ENCODE results near the gene HS3ST4.
"Not testable (repeated sequence)": the region's sequence is repeated elsewhere in the genome, so short reads cannot be mapped to it uniquely, and the experiment has no call there.

HS3ST4 gene

DNA sequence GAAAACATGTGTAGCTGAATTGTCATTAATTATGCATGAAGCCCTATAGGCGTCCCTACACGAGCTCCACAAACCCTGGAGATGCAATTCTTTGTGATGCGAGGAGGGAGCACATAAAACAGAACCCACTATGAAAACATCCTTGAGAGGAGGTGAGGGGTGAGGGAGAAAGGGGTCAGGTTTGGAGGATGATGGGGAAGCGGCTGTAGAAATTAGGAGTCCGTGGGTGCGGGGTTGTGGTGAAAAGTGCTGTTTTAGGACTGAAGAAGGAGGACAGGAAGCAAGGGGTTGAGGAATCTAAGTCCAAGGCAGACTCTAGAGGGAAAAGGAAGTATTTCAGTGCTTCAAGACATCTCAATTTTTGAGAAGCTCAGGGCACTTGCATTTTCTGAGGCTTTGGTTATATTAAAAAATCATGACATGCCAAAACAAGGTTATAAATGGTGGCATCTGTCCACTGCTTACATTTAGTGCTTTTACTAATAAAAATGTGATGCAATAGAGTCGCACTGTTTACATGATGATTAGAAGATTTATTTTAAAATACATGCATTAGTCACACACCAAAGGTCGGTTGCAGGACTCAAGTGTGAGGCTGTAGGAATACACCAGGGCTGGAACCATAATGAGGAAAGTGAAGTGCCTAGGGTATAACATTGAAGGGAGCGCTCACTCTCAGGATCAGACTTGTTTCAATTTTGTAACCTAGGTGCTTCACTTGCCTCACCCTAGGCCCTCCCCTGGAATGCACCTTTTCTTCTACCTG lies 379.5 kb downstream of the HS3ST4 start:
- Histone ChIP-seq H3K4me3 (ENCODE audit: low read depth, low read length) (no peak overlapping the region), H3K9ac (no peak overlapping the region), H3K4me2 (ENCODE audit: low read length) (no peak overlapping the region), H3K36me3 (ENCODE audit: control insufficient read depth, insufficient read depth, low read length) (no peaks in the 10 kb centered on the region), H3K27me3 (ENCODE audit: control insufficient read depth, insufficient read depth, low read length) (no peaks in the 10 kb centered on the region), H2AFZ (no peak overlapping the region), H3K4me1 (peaks cover 4% of the 10 kb centered on the region), H3K27ac (no peak overlapping the region), H3K79me2 (no peaks in the 10 kb centered on the region), H3K9me3 (ENCODE audit: control insufficient read depth, low read length) (no peaks in the 10 kb centered on the region)
- TF ChIP-seq, protein P1, sequence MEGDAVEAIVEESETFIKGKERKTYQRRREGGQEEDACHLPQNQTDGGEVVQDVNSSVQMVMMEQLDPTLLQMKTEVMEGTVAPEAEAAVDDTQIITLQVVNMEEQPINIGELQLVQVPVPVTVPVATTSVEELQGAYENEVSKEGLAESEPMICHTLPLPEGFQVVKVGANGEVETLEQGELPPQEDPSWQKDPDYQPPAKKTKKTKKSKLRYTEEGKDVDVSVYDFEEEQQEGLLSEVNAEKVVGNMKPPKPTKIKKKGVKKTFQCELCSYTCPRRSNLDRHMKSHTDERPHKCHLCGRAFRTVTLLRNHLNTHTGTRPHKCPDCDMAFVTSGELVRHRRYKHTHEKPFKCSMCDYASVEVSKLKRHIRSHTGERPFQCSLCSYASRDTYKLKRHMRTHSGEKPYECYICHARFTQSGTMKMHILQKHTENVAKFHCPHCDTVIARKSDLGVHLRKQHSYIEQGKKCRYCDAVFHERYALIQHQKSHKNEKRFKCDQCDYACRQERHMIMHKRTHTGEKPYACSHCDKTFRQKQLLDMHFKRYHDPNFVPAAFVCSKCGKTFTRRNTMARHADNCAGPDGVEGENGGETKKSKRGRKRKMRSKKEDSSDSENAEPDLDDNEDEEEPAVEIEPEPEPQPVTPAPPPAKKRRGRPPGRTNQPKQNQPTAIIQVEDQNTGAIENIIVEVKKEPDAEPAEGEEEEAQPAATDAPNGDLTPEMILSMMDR (IDR thresholded peaks at IDR 0.05) = no peak

DNA sequence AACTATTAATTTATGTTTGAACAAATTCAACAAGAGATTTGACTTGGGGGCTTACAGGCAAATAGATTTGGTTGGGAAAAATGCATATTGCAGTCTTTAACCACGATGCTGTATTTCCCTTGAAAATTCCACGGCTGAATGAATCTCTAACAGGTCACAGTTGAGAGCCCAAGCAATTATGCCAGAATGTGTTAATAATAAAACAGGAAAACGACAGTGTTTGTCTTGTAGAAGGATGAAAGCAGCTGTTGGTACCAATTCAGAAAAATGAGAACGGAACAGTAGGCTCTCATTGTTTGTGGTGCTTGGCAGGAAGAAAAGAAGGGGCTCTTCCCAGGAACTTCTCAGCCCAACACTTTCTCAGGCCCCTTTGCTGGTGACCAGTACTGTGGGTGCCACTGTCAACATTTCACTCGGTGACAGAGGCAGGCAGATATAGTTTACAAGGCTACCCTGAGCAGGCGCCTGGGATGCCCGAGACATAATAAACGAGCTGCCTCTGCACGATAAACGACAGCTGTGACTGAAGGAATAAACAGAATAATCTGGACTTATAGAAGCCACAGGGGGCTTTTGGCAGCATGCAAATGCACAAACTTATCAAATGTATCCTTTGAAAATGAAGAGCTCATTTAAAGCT lies 387.1 kb downstream of the HS3ST4 start:
- no peaks in the 10 kb centered on the region for H3K4me1 ChIP-seq
- no peak overlapping the region for H3K9ac ChIP-seq
- peaks cover 3% of the 10 kb centered on the region for H3K79me2 ChIP-seq
- H3K27me3 ChIP-seq (ENCODE audit: control insufficient read depth, insufficient read depth, low read length) = no peaks in the 10 kb centered on the region
- no peak overlapping the region for H3K27ac ChIP-seq
- TF ChIP-seq, protein P1 (IDR thresholded peaks at IDR 0.05) = no peak
- no peak overlapping the region for H2AFZ ChIP-seq
- no peaks in the 10 kb centered on the region for H3K9me3 ChIP-seq (ENCODE audit: control insufficient read depth, low read length)
- H3K4me2 ChIP-seq (ENCODE audit: low read length) = no peak overlapping the region
- no peak overlapping the region for H3K4me3 ChIP-seq (ENCODE audit: low read depth, low read length)
- no peaks in the 10 kb centered on the region for H3K36me3 ChIP-seq (ENCODE audit: control insufficient read depth, insufficient read depth, low read length)

DNA sequence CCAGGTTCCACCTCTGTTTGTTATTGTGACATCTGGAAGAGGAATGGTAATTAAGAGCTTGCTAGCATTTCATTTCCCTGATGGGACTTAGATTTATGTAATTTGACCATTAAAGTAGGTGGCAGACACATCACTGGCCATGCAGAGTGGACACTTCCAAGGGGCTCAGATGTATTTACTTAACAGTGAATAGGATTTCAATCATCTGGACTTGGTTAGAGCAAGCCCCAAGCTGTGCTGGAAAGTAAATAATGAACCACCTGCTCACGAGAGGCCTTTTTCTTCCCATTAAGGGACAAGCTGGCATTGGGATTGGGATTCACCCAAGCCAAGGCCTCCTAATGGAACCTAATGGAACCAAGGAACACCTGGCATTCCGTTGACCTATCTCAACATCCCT lies 395.3 kb downstream of the HS3ST4 start:
- Histone ChIP-seq H3K36me3 (ENCODE audit: control insufficient read depth, insufficient read depth, low read length) (no peaks in the 10 kb centered on the region), H3K9ac (no peak overlapping the region), H3K27ac (no peak overlapping the region), H3K9me3 (ENCODE audit: control insufficient read depth, low read length) (no peaks in the 10 kb centered on the region), H3K27me3 (ENCODE audit: control insufficient read depth, insufficient read depth, low read length) (no peaks in the 10 kb centered on the region), H3K4me2 (ENCODE audit: low read length) (no peak overlapping the region), H3K4me1 (no peaks in the 10 kb centered on the region), H3K79me2 (no peaks in the 10 kb centered on the region), H3K4me3 (ENCODE audit: low read depth, low read length) (no peak overlapping the region), H2AFZ (no peak overlapping the region)
- TF ChIP-seq, protein P1 (IDR thresholded peaks at IDR 0.05) = no peak

DNA sequence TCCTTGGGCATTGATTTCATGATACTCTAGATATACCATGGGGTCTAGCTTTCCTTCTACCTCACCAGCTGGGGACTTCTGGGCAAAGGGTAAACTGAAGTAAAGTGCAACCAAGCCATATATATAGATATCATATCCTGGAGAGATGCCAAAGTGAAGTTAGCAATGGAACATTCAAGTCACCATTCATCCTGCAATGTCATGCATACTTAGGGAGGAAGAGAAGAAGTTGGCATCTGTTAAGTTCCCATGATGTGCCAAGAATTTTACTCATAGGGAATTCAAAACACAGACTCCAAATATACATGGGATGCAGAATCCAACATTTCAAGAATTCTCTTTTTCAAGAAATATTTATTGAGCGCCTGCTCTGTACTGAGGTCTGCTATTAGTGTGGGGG lies 399.8 kb downstream of the HS3ST4 start:
- TF ChIP-seq, protein P1 (IDR thresholded peaks at IDR 0.05) = no peak
- no peak overlapping the region for H3K9ac ChIP-seq
- no peak overlapping the region for H2AFZ ChIP-seq
- H3K4me2 ChIP-seq (ENCODE audit: low read length) = no peak overlapping the region
- no peak overlapping the region for H3K4me3 ChIP-seq (ENCODE audit: low read depth, low read length)
- no peaks in the 10 kb centered on the region for H3K79me2 ChIP-seq
- H3K27ac ChIP-seq = no peak overlapping the region
- H3K9me3 ChIP-seq (ENCODE audit: control insufficient read depth, low read length) = no peaks in the 10 kb centered on the region
- H3K27me3 ChIP-seq (ENCODE audit: control insufficient read depth, insufficient read depth, low read length) = no peaks in the 10 kb centered on the region
- H3K4me1 ChIP-seq = no peaks in the 10 kb centered on the region
- no peaks in the 10 kb centered on the region for H3K36me3 ChIP-seq (ENCODE audit: control insufficient read depth, insufficient read depth, low read length)

DNA sequence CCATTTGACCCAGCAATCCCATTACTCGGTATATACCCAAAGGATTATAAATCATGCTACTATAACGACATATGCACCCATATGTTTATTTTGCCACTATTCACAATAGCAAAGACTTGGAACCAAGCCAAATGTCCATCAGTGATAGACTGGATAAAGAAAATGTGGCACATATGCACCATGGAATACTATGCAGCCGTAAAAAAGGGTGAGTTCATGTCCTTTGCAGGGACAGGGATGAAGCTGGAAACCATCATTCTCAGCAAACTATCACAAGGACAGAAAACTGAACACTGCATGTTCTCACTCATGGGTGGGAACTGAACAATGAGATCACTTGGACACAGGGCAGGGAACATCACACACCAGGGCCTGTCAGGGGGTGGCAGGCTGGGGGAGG lies 406.4 kb downstream of the HS3ST4 start:
- not testable (repeated sequence) for H3K36me3 ChIP-seq (ENCODE audit: control insufficient read depth, insufficient read depth, low read length); H3K4me2 ChIP-seq (ENCODE audit: low read length); H2AFZ ChIP-seq; H3K27me3 ChIP-seq (ENCODE audit: control insufficient read depth, insufficient read depth, low read length); H3K4me3 ChIP-seq (ENCODE audit: low read depth, low read length); H3K9ac ChIP-seq; H3K27ac ChIP-seq; H3K9me3 ChIP-seq (ENCODE audit: control insufficient read depth, low read length); H3K4me1 ChIP-seq; H3K79me2 ChIP-seq
